Adrenal gland (tissue), 12 donors: ENCODE results near the gene ADAMTS12. TPM values are rescaled to one million over a fixed set of nuclear protein-coding genes. Genes with fewer than 3 reads are reported as not detected.
A peak's percentile ranks its signal among the peaks of the same experiment; 100 is the strongest.

ENCODE experiments used
- DNase-seq, 7 donors: peaks; one replicate each; pipeline ENCODE4 v3.0.0-alpha.2; 2019 to 2020
- H3K27ac ChIP-seq, 5 donors: fragments of 200-600 bp; sonication (generic) in 4 of 5; 1 replicate in 3 of 5; 2 replicates in 2 of 5; pipeline versions ENCODE4 v1.5.1 to v1.8.0; 2016 to 2020; ENCODE audit warnings: mild to moderate bottlenecking in 1 of 5
- H3K27me3 ChIP-seq: fragments of 200-600 bp; 2 replicates; pipeline ENCODE4 v1.8.0; 2021
- H3K36me3 ChIP-seq, 2 donors: fragments of 200-600 bp; replicated peaks in 1 of 2; 1 replicate in 1 of 2; 2 replicates in 1 of 2; pipeline versions ENCODE4 v1.5.1 to v1.8.0; 2018 to 2022
- H3K4me1 ChIP-seq, 2 donors: fragments of 200-600 bp; replicated peaks in 1 of 2; 1 replicate in 1 of 2; 2 replicates in 1 of 2; pipeline versions ENCODE4 v1.5.1 to v1.8.0; 2018 to 2021
- H3K4me3 ChIP-seq, 4 donors: fragments of 200-600 bp; sonication (generic) in 3 of 4; one replicate each; pipeline ENCODE4 v1.5.1; 2016 to 2018
- H3K9me3 ChIP-seq, 3 donors: fragments of 200-600 bp; sonication (generic) in 1 of 3; replicated peaks in 1 of 3; 1 replicate in 2 of 3; 2 replicates in 1 of 3; pipeline versions ENCODE4 v1.5.1 to v1.8.0; 2016 to 2021
- POLR2A ChIP-seq, 2 donors: fragments of 450-650 bp; IDR thresholded peaks; one replicate each; pipeline ENCODE4 v1.6.1; 2017; ENCODE audit warnings: antibody characterized with exemption in 2 of 2, mild to moderate bottlenecking in 2 of 2, moderate library complexity in 1 of 2
- WGBS, 4 donors: extraction: QIAGEN DNeasy Blood & Tissue Kit in 2 of 4; methylation state at CpG; one replicate each; pipeline versions ENCODE4 v1.1.5 to v1.1.7; 2013 to 2017; 5-methylcytosine and 5-hydroxymethylcytosine counted together
- intact Hi-C, 2 donors: fragments of 100-400 bp; cut with DNase I; formaldehyde crosslinking; loops; one replicate each; pipeline versions ENCODE4 v1.14.1 to v1.15.0; 2022 to 2023
- polyA plus RNA-seq, 3 donors: library from polyadenylated mRNA; stranded (reverse); fragments of 200-250 nt in 2 of 3; fragments of 350-450 nt in 1 of 3; fragmentation: Illumina TruSeq in 1 of 3; extraction: RNeasy Lipid Tissue Mini Kit (QIAGEN cat#74804) in 1 of 3; gene quantifications; one replicate each; pipeline ENCODE4 v1.2.3, GENCODE V29; 2013 to 2014
- total RNA-seq, 9 donors: library from RNA; depleted of rRNA in 4 of 9; stranded (reverse); fragments of >200 nt in 4 of 9; fragments of 120-200 nt in 1 of 9; fragmentation: NEBNext Ultra II Directional in 1 of 9; extraction: Animal tissue kit (Norgen Biotek cat#: 25700) in 1 of 9; gene quantifications; one replicate each; pipeline versions ENCODE4 v1.1.0 to v1.2.4, GENCODE V29; 2013 to 2023
- TF ChIP-seq, protein P1 (sequence below), 6 experiments: fragments of 450-650 bp in 4 of 6; fragments of 200-600 bp in 2 of 6; sonication (generic) in 1 of 6; IDR thresholded peaks; 1 replicate in 5 of 6; 2 replicates in 1 of 6; pipeline versions ENCODE4 v1.5.1 to v1.8.0; 2016 to 2021; ENCODE audit warnings: antibody characterized with exemption in 6 of 6, mild to moderate bottlenecking in 2 of 6, moderate library complexity in 1 of 6
- donor health status: healthy with polysubstance abuse.
- donor health status: Bipolar disorder and iron deficiency.
- donor health status: DM: yes; HTN: yes; CAD: no.
- donor health status: DM: no; HTN: no; CAD: no.
- donor health status: DM: no; HTN: no; CAD: no.
- donor health status: DM: yes; HTN: yes; CAD: no.

The ADAMTS12 gene
- total and polyA plus RNA-seq, 12 donors, result 1.9 to 76.1 (median 10.5) TPM

GRCh38 chr5:33837301-33837700 lies 54.5 kb downstream of the ADAMTS12 start:
- WGBS, 4 donors, result 89 to 92% (median 90%) methylated on average over 4 of the region's 4 CpGs
- Histone ChIP-seq H3K27me3 (no peaks in the 10 kb centered on the region), H3K9me3 (no peaks in the 10 kb centered on the region), H3K36me3 (no peaks in the 10 kb centered on the region), H3K27ac (no peak overlapping the region), H3K4me3 (no peak overlapping the region), H3K4me1 (peaks cover 0 to 19% of the 10 kb centered on the region in 2 donors)
- TF ChIP-seq, protein P1, sequence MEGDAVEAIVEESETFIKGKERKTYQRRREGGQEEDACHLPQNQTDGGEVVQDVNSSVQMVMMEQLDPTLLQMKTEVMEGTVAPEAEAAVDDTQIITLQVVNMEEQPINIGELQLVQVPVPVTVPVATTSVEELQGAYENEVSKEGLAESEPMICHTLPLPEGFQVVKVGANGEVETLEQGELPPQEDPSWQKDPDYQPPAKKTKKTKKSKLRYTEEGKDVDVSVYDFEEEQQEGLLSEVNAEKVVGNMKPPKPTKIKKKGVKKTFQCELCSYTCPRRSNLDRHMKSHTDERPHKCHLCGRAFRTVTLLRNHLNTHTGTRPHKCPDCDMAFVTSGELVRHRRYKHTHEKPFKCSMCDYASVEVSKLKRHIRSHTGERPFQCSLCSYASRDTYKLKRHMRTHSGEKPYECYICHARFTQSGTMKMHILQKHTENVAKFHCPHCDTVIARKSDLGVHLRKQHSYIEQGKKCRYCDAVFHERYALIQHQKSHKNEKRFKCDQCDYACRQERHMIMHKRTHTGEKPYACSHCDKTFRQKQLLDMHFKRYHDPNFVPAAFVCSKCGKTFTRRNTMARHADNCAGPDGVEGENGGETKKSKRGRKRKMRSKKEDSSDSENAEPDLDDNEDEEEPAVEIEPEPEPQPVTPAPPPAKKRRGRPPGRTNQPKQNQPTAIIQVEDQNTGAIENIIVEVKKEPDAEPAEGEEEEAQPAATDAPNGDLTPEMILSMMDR (IDR thresholded peaks at IDR 0.05), result no peak
- TF ChIP-seq POLR2A (IDR thresholded peaks at IDR 0.05), result no peak
- intact Hi-C loops, result loop anchor here in 1 of 2 donors (10.0 kb wide), 1 partner anchor 48 kb away; no protein-coding TSS in a partner anchor
- DNase-seq, result no peak

GRCh38 chr5:33834334-33834733 lies 57.5 kb downstream of the ADAMTS12 start:
- no peak for DNase-seq
- Histone ChIP-seq H3K27me3 (no peaks in the 10 kb centered on the region), H3K4me1 (peaks cover 0 to 6% of the 10 kb centered on the region in 2 donors), H3K4me3 (no peak overlapping the region), H3K27ac (no peak overlapping the region), H3K9me3 (no peaks in the 10 kb centered on the region), H3K36me3 (no peaks in the 10 kb centered on the region)
- no peak for TF ChIP-seq POLR2A (IDR thresholded peaks at IDR 0.05)
- TF ChIP-seq, protein P1 (IDR thresholded peaks at IDR 0.05), result no peak
- intact Hi-C loops, result loop anchor here in 1 of 2 donors (10.0 kb wide), 1 partner anchor 50 kb away; no protein-coding TSS in a partner anchor
- WGBS, 4 donors, result 65 to 83% (median 76%) methylated on average over 2 of the region's 2 CpGs

DNA sequence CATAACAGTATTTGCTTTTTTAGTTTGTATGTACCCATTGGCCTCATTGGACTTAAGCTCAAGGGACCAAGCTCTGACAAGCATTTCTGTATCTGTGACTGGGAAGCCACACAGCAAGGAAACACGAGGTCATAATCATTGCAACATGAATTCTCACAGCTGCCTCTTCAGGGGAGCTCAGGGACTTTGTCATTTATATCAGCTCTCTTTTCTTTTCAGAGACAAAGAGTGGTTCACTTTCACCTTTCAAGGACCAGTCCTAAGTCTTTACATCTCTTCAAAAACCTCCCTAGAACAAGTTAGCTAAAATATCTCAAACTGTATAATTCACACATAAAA lies 58.6 kb downstream of the ADAMTS12 start:
- Histone ChIP-seq H3K9me3 (no peaks in the 10 kb centered on the region), H3K36me3 (no peaks in the 10 kb centered on the region), H3K4me3 (no peak overlapping the region), H3K27ac (peak overlapping the region in 1 of 5 donors; percentile 31), H3K27me3 (no peaks in the 10 kb centered on the region), H3K4me1 (peaks cover 0 to 6% of the 10 kb centered on the region in 2 donors)
- TF ChIP-seq, protein P1 (IDR thresholded peaks at IDR 0.05), result no peak
- TF ChIP-seq POLR2A (IDR thresholded peaks at IDR 0.05), result no peak
- DNase-seq, result no peak
- 31 to 47% (median 35%) methylated on average over 1 of the region's 1 CpG for WGBS, 4 donors
- intact Hi-C loops, result loop anchor here in 1 of 2 donors (10.0 kb wide), 1 partner anchor 52 kb away; no protein-coding TSS in a partner anchor

- Histone ChIP-seq H3K4me1 (peaks cover 0 to 10% of the 10 kb centered on the region in 2 donors), H3K36me3 (no peaks in the 10 kb centered on the region), H3K9me3 (no peaks in the 10 kb centered on the region), H3K27ac (peak overlapping the region in 1 of 5 donors; percentile 31), H3K27me3 (no peaks in the 10 kb centered on the region), H3K4me3 (no peak overlapping the region)
- intact Hi-C loops, result loop anchor here in 1 of 2 donors (10.0 kb wide), 1 partner anchor 52 kb away; no protein-coding TSS in a partner anchor
- 80 to 86% (median 83%) methylated on average over 7 of the region's 7 CpGs for WGBS, 4 donors
- no peak for DNase-seq
- TF ChIP-seq, protein P1 (IDR thresholded peaks at IDR 0.05), result no peak
- no peak for TF ChIP-seq POLR2A (IDR thresholded peaks at IDR 0.05)
Measured at GRCh38 chr5:33832404-33833236, 59.2 kb downstream of the ADAMTS12 start.
